ENCODE data around the gene IL12B. TPM values are rescaled to one million over a fixed set of nuclear protein-coding genes. Genes with fewer than 3 reads are reported as not detected.

Gene IL12B
- total and polyA plus RNA-seq, 2 experiments from 2014 or later: not detected

GRCh38 chr5:159341145-159341544 lies 10.9 kb upstream of the IL12B start:
- Histone ChIP-seq H3K79me2 (ENCODE audit: insufficient read depth) (no peaks in the 10 kb centered on the region), H4K20me1 (ENCODE audit: insufficient read depth) (no peaks in the 10 kb centered on the region), H2AFZ (no peak overlapping the region), H3K27ac (peak overlapping the region; percentile 42; the same call in 1 of the 2 replicates), H3F3A (ENCODE audit: insufficient read depth) (peaks cover 47% of the 10 kb centered on the region), H3K9ac (no peak overlapping the region), H3K27me3 (replicated peaks; ENCODE audit: insufficient read depth) (no peaks in the 10 kb centered on the region), H3K4me3 (no peak overlapping the region), H3K9me2 (ENCODE audit: insufficient read depth) (no peaks in the 10 kb centered on the region), H3K36me3 (ENCODE audit: low read depth) (no peaks in the 10 kb centered on the region), H3K4me2 (ENCODE audit: unreplicated experiment) (no peak overlapping the region), H3K4me1 (ENCODE audit: insufficient read depth) (peaks cover 35% of the 10 kb centered on the region), H3K9me3 (ENCODE audit: low read depth) (no peaks in the 10 kb centered on the region)
- DNase-seq: no peak
- in situ Hi-C loops (cut with MboI): no loop called here
- TF ChIP-seq EZH2phosphoT487 (IDR thresholded peaks at IDR 0.05; ENCODE audit: insufficient read depth, low read depth) (no peak), EZH2 (IDR thresholded peaks at IDR 0.05; ENCODE audit: insufficient read depth, poor library complexity, severe bottlenecking) (no peak)
- WGBS, 2 experiments (ENCODE audit: low coverage in 1 of 2, low lambda C conversion rate in 2 of 2, missing lambda C conversion rate in 2 of 2): 96 to 98% methylated on average over 2 of the region's 2 CpGs

GRCh38 chr5:159340511-159340910 lies 10.2 kb upstream of the IL12B start:
- peaks cover 35% of the 10 kb centered on the region for H3K4me1 ChIP-seq (ENCODE audit: insufficient read depth)
- H3F3A ChIP-seq (ENCODE audit: insufficient read depth): peaks cover 47% of the 10 kb centered on the region
- TF ChIP-seq EZH2phosphoT487 (IDR thresholded peaks at IDR 0.05; ENCODE audit: insufficient read depth, low read depth): no peak
- no peak for TF ChIP-seq EZH2 (IDR thresholded peaks at IDR 0.05; ENCODE audit: insufficient read depth, poor library complexity, severe bottlenecking)
- no peak for DNase-seq
- H2AFZ ChIP-seq: no peak overlapping the region
- no peak overlapping the region for H3K9ac ChIP-seq
- H3K36me3 ChIP-seq (ENCODE audit: low read depth): no peaks in the 10 kb centered on the region
- no peaks in the 10 kb centered on the region for H3K9me2 ChIP-seq (ENCODE audit: insufficient read depth)
- no peaks in the 10 kb centered on the region for H4K20me1 ChIP-seq (ENCODE audit: insufficient read depth)
- H3K27me3 ChIP-seq (replicated peaks; ENCODE audit: insufficient read depth): no peaks in the 10 kb centered on the region
- H3K79me2 ChIP-seq (ENCODE audit: insufficient read depth): no peaks in the 10 kb centered on the region
- 98 to 99% methylated on average over 4 of the region's 4 CpGs for WGBS, 2 experiments (ENCODE audit: low coverage in 1 of 2, low lambda C conversion rate in 2 of 2, missing lambda C conversion rate in 2 of 2)
- no peak overlapping the region for H3K27ac ChIP-seq
- H3K4me2 ChIP-seq (ENCODE audit: unreplicated experiment): no peak overlapping the region
- in situ Hi-C loops (cut with MboI): no loop called here
- H3K4me3 ChIP-seq: no peak overlapping the region
- H3K9me3 ChIP-seq (ENCODE audit: low read depth): no peaks in the 10 kb centered on the region

GRCh38 chr5:159339460-159339859 lies 9.2 kb upstream of the IL12B start:
- in situ Hi-C loops (cut with MboI): no loop called here
- no peak overlapping the region for H2AFZ ChIP-seq
- no peaks in the 10 kb centered on the region for H3K9me3 ChIP-seq (ENCODE audit: low read depth)
- no peak for DNase-seq
- H3K27me3 ChIP-seq (replicated peaks; ENCODE audit: insufficient read depth): no peaks in the 10 kb centered on the region
- H3K4me3 ChIP-seq: no peak overlapping the region
- no peak overlapping the region for H3K9ac ChIP-seq
- no peaks in the 10 kb centered on the region for H3K9me2 ChIP-seq (ENCODE audit: insufficient read depth)
- no peaks in the 10 kb centered on the region for H3K79me2 ChIP-seq (ENCODE audit: insufficient read depth)
- H3K4me1 ChIP-seq (ENCODE audit: insufficient read depth): peaks cover 35% of the 10 kb centered on the region
- H4K20me1 ChIP-seq (ENCODE audit: insufficient read depth): no peaks in the 10 kb centered on the region
- no peak overlapping the region for H3K4me2 ChIP-seq (ENCODE audit: unreplicated experiment)
- WGBS, 2 experiments (ENCODE audit: low coverage in 1 of 2, low lambda C conversion rate in 2 of 2, missing lambda C conversion rate in 2 of 2): 91 to 100% methylated on average over 2 of the region's 2 CpGs
- H3F3A ChIP-seq (ENCODE audit: insufficient read depth): peaks cover 47% of the 10 kb centered on the region
- no peaks in the 10 kb centered on the region for H3K36me3 ChIP-seq (ENCODE audit: low read depth)
- no peak overlapping the region for H3K27ac ChIP-seq
- TF ChIP-seq EZH2 (IDR thresholded peaks at IDR 0.05; ENCODE audit: insufficient read depth, poor library complexity, severe bottlenecking) (no peak), EZH2phosphoT487 (IDR thresholded peaks at IDR 0.05; ENCODE audit: insufficient read depth, low read depth) (no peak)

- in situ Hi-C loops (cut with MboI): no loop called here
- Histone ChIP-seq H3K36me3 (ENCODE audit: low read depth) (no peaks in the 10 kb centered on the region), H3K4me3 (no peak overlapping the region), H3K9me3 (ENCODE audit: low read depth) (no peaks in the 10 kb centered on the region), H3K4me2 (ENCODE audit: unreplicated experiment) (peak overlapping the region; percentile 25), H3K79me2 (ENCODE audit: insufficient read depth) (no peaks in the 10 kb centered on the region), H3K4me1 (ENCODE audit: insufficient read depth) (peaks cover 38% of the 10 kb centered on the region), H2AFZ (peak overlapping the region; percentile 13; the same call in 1 of the 2 replicates), H4K20me1 (ENCODE audit: insufficient read depth) (no peaks in the 10 kb centered on the region), H3K9me2 (ENCODE audit: insufficient read depth) (no peaks in the 10 kb centered on the region), H3K27ac (peak overlapping the region; percentile 55), H3F3A (ENCODE audit: insufficient read depth) (peaks cover 46% of the 10 kb centered on the region), H3K27me3 (replicated peaks; ENCODE audit: insufficient read depth) (no peaks in the 10 kb centered on the region), H3K9ac (no peak overlapping the region)
- DNase-seq: no peak
- no peak for TF ChIP-seq EZH2phosphoT487 (IDR thresholded peaks at IDR 0.05; ENCODE audit: insufficient read depth, low read depth)
- TF ChIP-seq EZH2 (IDR thresholded peaks at IDR 0.05; ENCODE audit: insufficient read depth, poor library complexity, severe bottlenecking): no peak
Measured at GRCh38 chr5:159338118-159338517, 7.8 kb upstream of the IL12B start.
